CD14-positive monocyte (primary cell): ENCODE data around the gene MEG3. TPM values are rescaled to one million over a fixed set of nuclear protein-coding genes. Genes with fewer than 3 reads are reported as not detected.

Source experiments
- DNase-seq, 3 donors: peaks; one replicate each; pipeline ENCODE4 v3.0.0-alpha.2; 2011 to 2022
- H2AFZ ChIP-seq: 2 replicates; pipeline ENCODE4 v1.6.0; 2012; ENCODE audit warnings: mild to moderate bottlenecking, low read depth, low read length, inconsistent platforms; ENCODE audit not compliant: insufficient read depth, poor library complexity, severe bottlenecking
- H3K27ac ChIP-seq, 2 donors: 1 replicate in 1 of 2; 2 replicates in 1 of 2; pipeline ENCODE4 v1.5.1; 2012 to 2013; ENCODE audit warnings: low read length in 2 of 2, control low read depth in 1 of 2, inconsistent platforms in 1 of 2, low read depth in 1 of 2, mild to moderate bottlenecking in 1 of 2
- H3K27me3 ChIP-seq, 2 donors: one replicate each; pipeline versions ENCODE4 v1.6.0 to v1.6.1; 2011 to 2013; ENCODE audit warnings: low read length in 2 of 2; ENCODE audit not compliant: control insufficient read depth in 2 of 2, insufficient read depth in 2 of 2
- H3K36me3 ChIP-seq, 2 donors: replicated peaks in 1 of 2; 1 replicate in 1 of 2; 2 replicates in 1 of 2; pipeline versions ENCODE4 v1.5.1 to v1.6.1; 2012 to 2013; ENCODE audit warnings: low read length in 2 of 2, control low read depth in 1 of 2, inconsistent platforms in 1 of 2, mild to moderate bottlenecking in 1 of 2; ENCODE audit not compliant: insufficient read depth in 2 of 2, control insufficient read depth in 1 of 2
- H3K4me1 ChIP-seq, 2 donors: 1 replicate in 1 of 2; 2 replicates in 1 of 2; pipeline versions ENCODE4 v1.5.1 to v1.6.1; 2012 to 2013; ENCODE audit warnings: low read length in 2 of 2, control low read depth in 1 of 2, inconsistent platforms in 1 of 2, mild to moderate bottlenecking in 1 of 2, moderate library complexity in 1 of 2; ENCODE audit not compliant: insufficient read depth in 2 of 2, control insufficient read depth in 1 of 2
- H3K4me2 ChIP-seq: replicated peaks from 2 replicates; pipeline ENCODE3; 2012; ENCODE audit warnings: low read length, moderate library complexity, mild to moderate bottlenecking; ENCODE audit not compliant: poor library complexity, severe bottlenecking; ENCODE audit errors: extremely low read depth
- H3K4me3 ChIP-seq, 3 experiments: fragments of 200-600 bp in 1 of 3; sonication (generic) in 1 of 3; replicated peaks in 1 of 3; 1 replicate in 2 of 3; 2 replicates in 1 of 3; pipeline ENCODE4 v1.5.1; 2011 to 2013; ENCODE audit warnings: low read length in 3 of 3, mild to moderate bottlenecking in 3 of 3, control low read depth in 2 of 3, low read depth in 2 of 3, inconsistent platforms in 1 of 3, moderate library complexity in 1 of 3
- H3K79me2 ChIP-seq: 2 replicates; pipeline ENCODE4 v1.6.0; 2012; ENCODE audit warnings: mild to moderate bottlenecking, control low read depth, inconsistent platforms, low read length, moderate library complexity; ENCODE audit not compliant: insufficient read depth
- H3K9ac ChIP-seq: 2 replicates; pipeline ENCODE4 v1.6.0; 2017; ENCODE audit warnings: low read length, mild to moderate bottlenecking; ENCODE audit not compliant: insufficient read depth, poor library complexity, severe bottlenecking
- H3K9me3 ChIP-seq, 2 donors: replicated peaks in 1 of 2; 1 replicate in 1 of 2; 2 replicates in 1 of 2; pipeline versions ENCODE4 v1.5.1 to v1.6.1; 2012 to 2013; ENCODE audit warnings: low read length in 2 of 2, control low read depth in 1 of 2; ENCODE audit not compliant: control insufficient read depth in 1 of 2, insufficient read depth in 1 of 2
- H4K20me1 ChIP-seq: 2 replicates; pipeline ENCODE4 v1.6.0; 2012; ENCODE audit warnings: mild to moderate bottlenecking, low read length, control low read depth, moderate library complexity; ENCODE audit not compliant: insufficient read depth
- H3K27ac Mint-ChIP-seq, 7 donors: one replicate each; pipeline ENCODE4 v1.8.0; 2020; ENCODE audit warnings: mild to moderate bottlenecking in 7 of 7, mixed read lengths in 7 of 7, moderate library complexity in 6 of 7, inconsistent platforms in 2 of 7
- H3K27me3 Mint-ChIP-seq, 3 donors: one replicate each; pipeline ENCODE4 v1.8.0; 2021 to 2022; ENCODE audit warnings: low read depth in 3 of 3, mild to moderate bottlenecking in 3 of 3, mixed read lengths in 3 of 3, moderate library complexity in 3 of 3, inconsistent platforms in 1 of 3
- H3K36me3 Mint-ChIP-seq, 2 donors: one replicate each; pipeline ENCODE4 v1.8.0; 2020; ENCODE audit warnings: mixed read lengths in 2 of 2, inconsistent platforms in 1 of 2, mild to moderate bottlenecking in 1 of 2
- H3K4me1 Mint-ChIP-seq: one replicate; pipeline ENCODE4 v1.8.0; 2020; ENCODE audit warnings: mild to moderate bottlenecking, mixed read lengths
- H3K4me3 Mint-ChIP-seq, 2 donors: one replicate each; pipeline ENCODE4 v1.8.0; 2020; ENCODE audit warnings: mild to moderate bottlenecking in 2 of 2, mixed read lengths in 2 of 2, moderate library complexity in 1 of 2
- H3K9me3 Mint-ChIP-seq, 7 donors: one replicate each; pipeline ENCODE4 v1.8.0; 2020 to 2022; ENCODE audit warnings: mixed read lengths in 7 of 7, mild to moderate bottlenecking in 6 of 7, moderate library complexity in 6 of 7, inconsistent platforms in 2 of 7
- CTCF ChIP-seq: fragments of 200-600 bp; IDR thresholded peaks from one replicate; pipeline ENCODE4 v1.8.0; 2022; ENCODE audit warnings: antibody characterized with exemption, mild to moderate bottlenecking
- WGBS: methylation state at CpG from one replicate; pipeline ENCODE4 v1.1.5; 2013; ENCODE audit warnings: missing lambda C conversion rate; ENCODE audit not compliant: insufficient coverage; 5-methylcytosine and 5-hydroxymethylcytosine counted together
- intact Hi-C, 2 donors: fragments of 100-400 bp; cut with micrococcal nuclease; formaldehyde crosslinking; loops; one replicate each; pipeline versions ENCODE4 v1.15.0 to v1.15.1; 2023
- polyA plus RNA-seq, 3 donors: library from polyadenylated mRNA; depleted of rRNA in 1 of 3; unstranded in 2 of 3; stranded (reverse) in 1 of 3; fragments of 300-500 nt in 2 of 3; fragments of >200 nt in 1 of 3; fragmentation: Illumina TruSeq in 2 of 3; gene quantifications; 1 replicate in 2 of 3; 2 replicates in 1 of 3; pipeline ENCODE4 v1.2.3, GENCODE V29; 2012 to 2021

The MEG3 gene
- polyA plus RNA-seq, 3 donors, result 1.7 TPM; not detected in 2

GRCh38 chr14:100896369-100897060 is 70.6 kb downstream of the MEG3 start:
- peaks cover 11 to 35% of the 10 kb centered on the region in 2 donors for H3K27me3 ChIP-seq
- intact Hi-C loops, result no loop called here
- H3K79me2 ChIP-seq, result no peaks in the 10 kb centered on the region
- peaks cover 0 to 6% (median 2%) of the 10 kb centered on the region in 7 donors for H3K9me3 Mint-ChIP-seq
- H3K9me3 ChIP-seq, result no peaks in the 10 kb centered on the region
- H3K9ac ChIP-seq, result no peak overlapping the region
- no peak overlapping the region for H2AFZ ChIP-seq
- peaks cover 29 to 43% (median 33%) of the 10 kb centered on the region in 3 donors for H3K27me3 Mint-ChIP-seq
- DNase-seq, result no peak
- H3K4me2 ChIP-seq, result no peak overlapping the region
- no peak overlapping the region for H3K27ac Mint-ChIP-seq
- no peaks in the 10 kb centered on the region for H3K36me3 ChIP-seq
- no peak overlapping the region for H3K4me3 Mint-ChIP-seq
- H3K4me1 Mint-ChIP-seq, result peaks cover 4% of the 10 kb centered on the region
- no peak for TF ChIP-seq CTCF
- 73% methylated on average over 17 of the region's 22 CpGs for WGBS
- H4K20me1 ChIP-seq, result no peaks in the 10 kb centered on the region
- no peak overlapping the region for H3K4me3 ChIP-seq
- no peaks in the 10 kb centered on the region for H3K4me1 ChIP-seq
- no peak overlapping the region for H3K27ac ChIP-seq
- no peaks in the 10 kb centered on the region for H3K36me3 Mint-ChIP-seq

GRCh38 chr14:100898465-100898864 is 72.5 kb downstream of the MEG3 start:
- intact Hi-C loops, result no loop called here
- Mint-ChIP-seq H3K27ac (no peak overlapping the region), H3K27me3 (peaks cover 35 to 61% (median 35%) of the 10 kb centered on the region in 3 donors), H3K4me1 (peaks cover 4% of the 10 kb centered on the region), H3K36me3 (no peaks in the 10 kb centered on the region), H3K9me3 (peaks cover 0 to 11% (median 4%) of the 10 kb centered on the region in 7 donors), H3K4me3 (no peak overlapping the region)
- no peak overlapping the region for H3K27ac ChIP-seq
- H3K9ac ChIP-seq, result no peak overlapping the region
- no peaks in the 10 kb centered on the region for H3K4me1 ChIP-seq
- H3K27me3 ChIP-seq, result peaks cover 11 to 39% of the 10 kb centered on the region in 2 donors
- WGBS, result 75% methylated on average over 9 of the region's 11 CpGs
- H4K20me1 ChIP-seq, result no peaks in the 10 kb centered on the region
- no peak for TF ChIP-seq CTCF
- no peak overlapping the region for H2AFZ ChIP-seq
- no peak for DNase-seq
- no peaks in the 10 kb centered on the region for H3K9me3 ChIP-seq
- H3K79me2 ChIP-seq, result no peaks in the 10 kb centered on the region
- no peaks in the 10 kb centered on the region for H3K36me3 ChIP-seq
- H3K4me2 ChIP-seq, result no peak overlapping the region
- H3K4me3 ChIP-seq, result no peak overlapping the region
